ENCODE measurements around the gene TSC22D3.
"Not testable (repeated sequence)": the region's sequence is repeated elsewhere in the genome, so short reads cannot be mapped to it uniquely, and the experiment has no call there.

Gene TSC22D3

DNA sequence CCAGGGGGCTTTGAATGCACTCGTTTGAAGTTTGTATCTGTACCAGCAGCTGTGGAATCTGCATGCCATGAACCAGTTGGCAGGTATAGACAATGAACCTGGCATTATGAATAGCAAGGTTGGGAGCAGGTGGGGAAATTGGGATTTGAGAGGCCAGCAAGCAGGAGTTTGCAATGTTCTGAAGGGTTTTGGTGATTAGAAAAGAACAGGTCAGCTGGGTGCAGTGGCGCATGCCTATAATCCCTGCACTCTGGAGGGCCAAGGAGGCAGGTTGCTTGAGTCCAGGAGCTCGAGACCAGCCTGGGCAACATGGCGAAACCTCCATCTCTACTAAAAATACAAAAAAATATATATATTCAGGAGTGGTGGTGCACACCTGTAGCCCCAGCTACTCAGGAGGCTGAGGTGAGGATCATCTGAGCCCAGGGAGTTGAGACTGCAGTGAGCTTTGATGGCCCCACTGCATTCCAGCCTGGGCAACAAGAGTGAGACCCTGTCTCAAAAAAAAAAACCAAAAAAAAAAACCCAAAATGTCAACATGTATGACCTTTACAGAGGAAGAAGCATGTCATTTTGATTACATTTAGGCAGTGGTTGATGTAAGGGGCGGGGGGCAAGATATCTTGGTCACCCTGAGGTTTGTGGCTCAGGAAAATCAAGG is 63.9 kb downstream of the TSC22D3 start:
- no peak for DNase-seq

DNA sequence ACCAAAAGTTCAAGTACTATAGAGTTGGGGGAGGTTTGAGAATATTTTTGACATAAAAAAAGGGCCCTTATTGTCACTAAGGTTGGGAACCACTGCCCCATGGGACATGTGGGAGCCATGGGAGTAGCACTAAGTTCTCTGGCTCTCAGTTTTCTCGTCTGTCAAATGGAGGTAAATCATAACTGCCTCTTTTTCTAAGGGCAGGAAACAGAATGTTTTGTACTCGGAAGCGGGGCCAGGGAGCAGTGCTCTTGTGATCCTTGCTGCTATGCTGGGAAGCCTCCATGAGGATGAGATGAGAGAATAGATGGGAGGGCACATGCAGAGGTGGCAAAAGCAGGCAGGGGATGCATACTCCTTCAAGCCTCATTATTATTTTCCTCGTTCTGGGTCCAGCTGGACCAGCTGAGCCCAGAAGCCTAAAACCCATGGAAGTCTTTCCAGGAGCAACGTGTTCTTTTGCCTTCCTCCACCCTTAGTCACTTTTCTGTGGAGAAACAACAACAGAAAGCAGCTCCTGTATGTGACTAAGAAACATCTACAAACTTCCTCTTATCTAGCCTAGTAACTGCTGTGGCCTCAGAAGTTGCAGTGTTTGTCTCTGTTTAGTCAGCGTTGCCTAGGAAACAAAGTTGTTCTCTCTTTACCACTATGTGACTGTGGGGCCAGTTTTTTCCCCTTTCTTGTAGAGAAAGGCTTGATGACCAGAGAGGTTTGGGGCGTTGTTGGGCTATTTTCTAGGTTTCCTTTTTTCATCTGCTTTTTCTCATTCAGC is 64.8 kb downstream of the TSC22D3 start:
- DNase-seq = peak; percentile 95

DNA sequence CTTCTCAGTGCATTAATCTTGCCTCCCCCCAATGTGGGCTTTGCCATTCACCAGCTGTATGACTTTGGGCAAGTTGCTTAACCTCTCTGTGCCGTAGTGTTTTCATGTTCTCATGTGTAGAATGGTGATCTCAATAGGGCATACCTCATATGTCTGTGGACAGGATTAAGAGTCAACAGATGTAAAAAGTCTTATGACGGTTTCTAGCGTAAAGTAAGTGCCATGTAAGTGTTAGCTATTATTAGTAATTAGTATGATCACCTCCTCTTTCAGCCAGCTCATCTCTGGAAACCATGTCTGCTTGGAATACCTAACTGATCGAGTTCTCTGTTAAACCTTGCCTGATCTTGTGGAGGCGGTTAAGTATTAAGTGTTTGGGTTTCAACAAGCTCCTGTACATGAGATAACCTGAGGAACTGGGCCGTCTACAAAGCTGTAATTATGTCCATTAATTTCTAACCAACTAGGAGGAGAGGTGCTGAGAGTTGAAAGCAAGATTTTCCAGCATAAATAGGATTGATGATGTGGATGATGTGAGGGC is 66.3 kb downstream of the TSC22D3 start:
- DNase-seq = no peak

DNA sequence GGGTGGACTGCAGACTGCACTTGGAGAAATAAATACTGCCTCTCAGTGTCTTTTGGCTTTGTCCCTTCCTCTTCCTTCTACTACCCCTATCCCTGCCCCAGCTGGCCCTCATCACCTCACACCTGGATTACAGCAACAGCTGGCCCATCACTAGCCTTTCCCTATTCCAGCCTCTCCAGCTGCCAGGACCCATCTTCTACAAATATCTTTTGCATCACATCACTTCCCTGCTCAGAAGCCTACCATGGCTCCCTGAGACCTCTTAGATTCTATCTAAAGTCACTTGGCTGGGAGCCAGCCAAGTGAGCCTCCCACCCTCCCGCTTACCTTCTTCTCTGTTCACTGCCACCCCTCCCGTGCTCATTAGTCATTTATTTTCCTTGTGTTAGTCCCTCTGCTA is 66.8 kb downstream of the TSC22D3 start:
- DNase-seq = no peak

DNA sequence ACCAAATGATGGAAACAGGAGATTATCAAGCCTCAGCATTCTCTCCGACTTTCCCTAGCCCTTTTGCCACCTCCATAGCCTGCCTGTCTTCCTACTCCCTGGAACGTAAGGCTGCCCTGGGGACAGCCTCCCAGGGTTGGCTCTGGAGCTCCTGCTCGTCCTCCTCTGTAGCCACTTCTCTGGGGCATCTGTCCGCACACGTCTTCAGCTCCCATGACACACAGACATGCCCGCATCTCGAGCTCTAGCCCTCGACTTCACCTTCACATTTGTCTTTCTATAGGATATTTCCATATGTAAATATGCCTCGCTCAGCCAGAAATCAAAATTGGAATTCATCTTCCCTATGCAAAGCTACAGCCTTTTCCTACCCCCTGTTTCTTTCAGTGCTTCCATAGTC is 67.7 kb downstream of the TSC22D3 start:
- DNase-seq = no peak

DNA sequence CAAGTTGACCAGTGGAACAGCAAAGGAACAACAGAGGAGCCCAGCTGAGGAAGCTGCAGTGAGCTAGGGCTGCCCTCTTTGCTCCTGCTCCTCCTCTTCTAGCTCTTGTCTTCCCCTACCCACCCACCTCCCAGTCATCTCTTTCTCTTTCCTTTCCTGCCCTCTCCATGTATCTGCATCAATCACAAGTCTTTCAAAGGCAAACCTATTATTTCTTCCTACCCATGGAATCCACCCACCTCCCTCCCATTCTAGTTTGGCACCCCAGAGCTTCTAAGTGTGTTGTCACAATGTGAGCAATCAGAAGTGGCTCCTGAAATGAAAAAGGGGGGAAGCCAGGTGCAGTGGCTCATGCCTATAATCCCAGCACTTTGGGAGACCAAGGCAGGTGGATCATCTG is 69.3 kb downstream of the TSC22D3 start:
- DNase-seq = no peak

DNA sequence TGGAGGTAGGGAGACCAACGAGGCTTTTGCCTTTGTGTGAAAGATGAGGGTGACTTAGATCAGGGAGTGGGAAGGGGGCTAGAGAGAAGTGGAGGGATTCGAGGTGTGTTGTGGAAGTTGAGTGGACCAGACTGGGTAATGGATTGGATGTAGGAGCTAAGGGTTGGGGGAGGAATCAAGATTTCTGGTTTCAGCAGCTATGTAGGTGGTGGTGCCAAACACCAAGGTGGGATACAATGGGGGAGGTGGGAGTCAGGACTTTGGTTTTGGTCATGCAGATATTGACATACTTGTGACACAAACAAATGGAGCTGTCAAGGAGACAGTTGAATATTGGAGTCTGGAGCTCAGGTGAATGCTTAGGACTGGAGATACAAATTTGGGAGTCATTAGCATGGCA is 71.0 kb downstream of the TSC22D3 start:
- DNase-seq = no peak

GRCh38 chrX:107704181-107704580 is 71.4 kb downstream of the TSC22D3 start:
- no peak for DNase-seq

- no peak for DNase-seq
Measured at GRCh38 chrX:107701493-107702121, 74.0 kb downstream of the TSC22D3 start.

GRCh38 chrX:107700790-107701189 is 74.8 kb downstream of the TSC22D3 start:
- no peak for DNase-seq

GRCh38 chrX:107700317-107700774 is 75.2 kb downstream of the TSC22D3 start:
- no peak for DNase-seq

DNA sequence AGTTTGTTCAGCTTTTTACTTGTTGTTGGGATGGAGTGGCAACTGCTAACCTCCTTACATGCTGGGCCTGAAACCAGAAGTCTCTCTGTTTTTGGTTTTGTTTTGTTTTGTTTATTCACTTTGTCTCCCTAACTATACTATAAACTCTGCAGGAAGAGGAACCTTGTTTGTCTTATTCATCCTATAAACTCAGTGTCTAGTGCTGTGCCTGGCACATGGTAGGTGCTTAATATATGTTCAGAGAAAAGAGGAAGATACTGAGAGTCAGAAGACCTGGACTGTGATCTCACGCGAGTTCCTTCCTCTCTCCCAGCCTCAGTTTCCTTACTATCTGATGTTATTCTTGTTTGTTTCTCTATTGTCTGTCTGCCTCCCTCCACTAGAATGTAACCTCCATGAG is 76.0 kb downstream of the TSC22D3 start:
- DNase-seq = no peak

DNA sequence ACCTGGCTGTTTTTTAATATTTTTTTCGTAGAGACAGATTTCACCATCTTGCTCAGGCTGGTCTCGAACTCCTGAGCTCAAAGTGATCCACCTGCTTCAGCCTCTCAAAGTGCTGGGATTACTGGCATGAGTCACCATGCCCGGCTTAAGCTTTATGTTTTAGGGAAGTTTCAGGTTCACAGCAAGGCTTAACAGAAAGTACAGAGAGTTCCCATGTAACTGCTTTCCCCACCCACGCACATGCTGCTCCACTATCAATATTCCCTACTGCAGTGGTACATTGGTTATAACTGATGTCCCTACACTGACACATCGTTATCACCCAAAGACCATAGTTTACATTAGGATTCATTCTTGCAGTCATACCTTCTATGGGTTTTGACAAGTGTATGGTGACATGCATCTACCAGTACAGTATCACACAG is 84.6 kb downstream of the TSC22D3 start:
- no peak for DNase-seq

- no peak for DNase-seq
Measured at GRCh38 chrX:107687445-107687844, 88.1 kb downstream of the TSC22D3 start.

DNA sequence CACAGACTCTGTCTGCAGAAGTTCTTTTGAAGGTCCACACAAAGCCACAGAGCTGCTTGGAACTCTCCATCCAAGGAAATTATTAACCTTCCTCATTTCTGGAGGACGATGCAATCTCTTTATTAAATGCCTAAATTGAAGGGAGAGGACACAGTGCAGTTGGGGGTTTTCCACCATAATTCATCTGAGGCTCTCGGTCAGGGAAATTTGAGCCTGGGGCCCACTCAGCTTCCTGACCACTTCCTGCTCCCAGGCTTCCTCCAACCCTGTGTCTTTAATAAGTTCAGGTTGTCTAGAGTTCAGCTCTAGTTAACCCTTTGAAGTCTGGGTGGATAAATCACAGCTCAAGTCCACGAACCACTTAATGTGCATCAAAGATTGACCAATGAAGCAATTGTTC is 88.8 kb downstream of the TSC22D3 start:
- no peak for DNase-seq

DNA sequence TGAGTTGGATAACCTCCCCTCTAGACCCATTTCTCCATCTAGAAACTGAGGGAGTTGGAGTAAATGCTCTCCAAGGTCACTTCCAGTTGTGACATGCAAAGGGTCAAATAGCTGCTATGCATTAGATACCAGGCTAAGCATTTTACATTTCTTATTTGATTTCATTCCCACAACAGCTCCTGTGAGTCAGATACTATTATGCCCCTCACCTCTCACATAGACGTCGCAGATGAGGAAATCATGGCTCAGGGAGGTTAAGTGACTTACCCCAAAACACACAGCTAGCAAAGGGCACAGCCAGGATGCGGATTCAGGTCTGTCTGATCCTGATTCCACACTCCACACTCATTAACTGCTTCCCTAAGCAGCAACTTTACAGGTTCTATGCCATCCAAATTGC is 89.6 kb downstream of the TSC22D3 start:
- DNase-seq = no peak

GRCh38 chrX:107685586-107685985 is 90.0 kb downstream of the TSC22D3 start:
- DNase-seq = not testable (repeated sequence)

DNA sequence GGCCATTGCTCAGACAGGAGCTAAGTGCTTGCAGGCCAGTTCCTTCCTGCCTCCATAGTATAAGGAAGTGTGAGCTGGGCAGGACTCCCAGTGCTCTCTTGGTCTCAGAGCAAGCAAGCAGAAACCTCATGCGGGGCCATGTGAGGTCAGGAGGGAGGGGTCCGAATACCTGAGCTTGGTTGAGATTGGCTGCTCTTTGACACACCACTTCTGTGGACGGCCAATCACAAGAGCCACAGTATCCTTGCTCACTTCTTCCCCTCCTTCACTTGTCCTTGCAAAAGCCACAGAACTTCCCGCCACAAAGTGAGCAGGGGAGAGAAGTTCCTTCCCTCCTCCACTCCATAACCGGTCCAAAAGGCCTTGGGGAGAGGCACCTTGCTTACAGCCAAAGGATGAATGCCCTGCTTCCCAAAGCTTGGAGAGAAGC is 90.6 kb downstream of the TSC22D3 start:
- no peak for DNase-seq

GRCh38 chrX:107683931-107684330 is 91.7 kb downstream of the TSC22D3 start:
- no peak for DNase-seq

- DNase-seq = no peak
Measured at GRCh38 chrX:107683124-107683895, 92.3 kb downstream of the TSC22D3 start.

- DNase-seq = no peak
Measured at GRCh38 chrX:107682256-107682655, 93.3 kb downstream of the TSC22D3 start.

GRCh38 chrX:107678957-107679740 is 96.4 kb downstream of the TSC22D3 start:
- peak; percentile 73 for DNase-seq
